NCI-H2081 treated with DMSO at 0.1 percent for 48 hours (cell line): Measurements from ENCODE around the gene MSLN.
"Not testable (repeated sequence)": the region's sequence is repeated elsewhere in the genome, so short reads cannot be mapped to it uniquely, and the experiment has no call there.

Experiments
- DNase-seq: peaks from one replicate; lab custom pipeline; 2025; lab: John Stamatoyannopoulos, UW

Gene MSLN

DNA sequence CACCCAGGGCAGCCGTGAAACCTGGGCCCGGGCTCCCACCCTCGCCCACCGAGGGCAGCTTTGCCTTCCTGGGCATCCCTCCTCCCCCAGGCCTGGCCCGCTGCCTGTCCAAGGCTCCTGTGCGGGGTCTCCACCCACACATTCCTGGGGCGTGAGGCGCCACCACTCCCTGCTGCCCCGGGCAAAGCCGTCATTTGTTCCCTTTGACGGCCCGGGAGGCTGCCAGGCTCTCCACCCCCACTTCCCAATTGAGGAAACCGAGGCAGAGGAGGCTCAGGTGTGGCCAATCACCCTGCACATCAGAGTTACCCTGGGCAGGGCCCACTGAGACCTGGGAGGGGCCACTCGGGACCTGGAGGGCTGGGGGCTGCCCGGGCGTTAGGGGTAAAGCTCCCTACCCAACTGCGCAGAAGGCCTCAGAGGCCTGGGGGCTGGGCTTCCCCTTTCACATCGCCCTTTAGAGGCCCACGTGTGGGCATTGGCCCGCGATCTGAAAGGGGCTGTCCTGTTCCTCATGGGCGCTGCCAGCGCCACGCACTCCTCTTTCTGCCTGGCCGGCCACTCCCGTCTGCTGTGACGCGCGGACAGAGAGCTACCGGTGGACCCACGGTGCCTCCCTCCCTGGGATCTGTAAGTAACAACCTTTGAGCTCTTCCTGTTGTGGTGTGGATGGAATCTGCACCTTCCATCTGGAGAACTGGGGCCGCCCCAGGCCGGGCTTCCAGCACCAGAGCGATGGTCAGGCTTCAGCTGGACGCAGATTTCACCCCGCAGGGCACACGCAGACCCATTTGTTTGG, at the start of gene MSLN:
MSLN (plus strand) TSS at position 190 of the 799 bp plus-strand sequence. CDS start 1,947 bp downstream, outside the sequence.
- no peak for DNase-seq

DNA sequence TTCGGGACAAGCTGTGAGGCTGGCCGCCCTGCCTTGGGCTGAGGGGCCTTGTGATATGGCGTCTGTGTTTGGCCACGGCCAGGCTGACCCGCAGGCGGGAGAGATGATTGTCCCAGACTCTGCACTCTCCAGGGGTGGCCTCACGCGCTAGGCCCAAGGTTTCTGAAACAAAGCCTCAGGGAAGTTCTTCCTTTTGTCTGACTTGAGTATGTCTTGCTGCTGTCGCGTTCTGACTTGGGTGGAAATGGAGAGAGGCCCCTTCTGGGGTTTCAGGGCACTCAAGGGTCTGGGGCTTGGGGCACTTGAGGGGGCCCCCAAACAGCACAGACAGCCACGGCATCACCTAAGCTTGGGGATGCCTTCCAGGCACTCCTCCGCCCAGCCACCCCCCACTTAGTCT, 49.5 kb upstream of the MSLN start:
- DNase-seq = no peak

DNA sequence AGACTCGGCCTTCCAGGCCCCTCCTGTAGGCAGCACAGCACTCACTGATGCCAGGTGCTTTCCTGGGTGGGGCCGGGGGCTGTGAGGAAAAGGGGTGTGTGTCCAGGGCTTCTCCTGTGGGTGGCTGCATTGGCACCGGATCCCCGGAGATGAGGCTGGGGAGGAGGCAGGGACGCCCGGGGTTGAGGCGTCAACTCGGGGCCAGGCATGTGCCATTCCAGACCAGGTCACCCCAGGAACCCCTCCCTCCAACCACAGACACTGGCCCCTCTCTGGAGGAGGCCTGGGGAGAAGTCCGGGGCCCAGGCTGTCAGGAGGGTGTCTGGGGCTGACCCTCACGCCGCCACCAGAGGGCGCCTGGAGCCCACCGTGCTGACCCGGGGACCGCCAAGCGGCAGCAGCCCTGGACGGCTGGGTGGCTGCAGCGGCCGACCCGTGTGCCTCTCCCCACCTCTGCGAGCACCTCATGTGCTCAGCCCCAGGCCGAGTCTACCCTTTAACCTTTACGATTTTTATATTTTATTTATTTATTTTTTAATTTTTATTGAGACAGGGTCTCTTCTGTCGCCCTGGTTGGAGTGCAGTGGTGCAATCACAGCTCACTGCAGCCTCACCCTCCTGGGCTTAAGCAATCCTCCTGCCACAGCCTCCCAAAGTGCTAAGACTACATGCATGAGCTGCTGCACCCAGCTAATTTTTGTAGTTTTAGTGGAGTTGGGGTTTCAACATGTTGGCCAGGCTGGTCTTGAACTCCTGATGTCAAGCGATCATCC, 48.8 kb upstream of the MSLN start:
- DNase-seq = no peak

DNA sequence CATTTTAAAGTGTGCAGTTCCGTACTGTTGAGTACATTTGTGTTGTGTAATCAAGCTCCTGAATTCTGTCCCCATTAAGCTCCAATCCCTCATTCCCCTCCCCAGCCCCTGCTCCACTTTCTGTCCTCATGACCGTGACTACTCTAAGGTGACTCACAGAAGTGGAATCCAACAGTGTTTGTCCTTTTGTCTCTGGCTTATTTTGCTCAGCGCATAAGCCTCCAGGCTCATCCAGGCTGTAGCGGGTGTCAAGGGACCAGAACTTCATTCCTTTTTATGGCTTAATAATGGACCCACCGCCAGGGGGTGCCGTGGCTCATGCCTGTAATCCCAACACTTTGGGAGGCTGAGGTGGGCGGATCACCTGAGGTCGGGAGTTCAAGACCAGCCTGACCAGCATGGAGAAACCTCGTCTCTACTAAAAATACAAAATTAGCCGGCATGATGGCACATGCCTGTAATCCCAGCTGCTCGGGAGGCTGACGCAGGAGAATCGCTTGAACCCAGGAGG, 47.7 kb upstream of the MSLN start:
- not testable (repeated sequence) for DNase-seq

DNA sequence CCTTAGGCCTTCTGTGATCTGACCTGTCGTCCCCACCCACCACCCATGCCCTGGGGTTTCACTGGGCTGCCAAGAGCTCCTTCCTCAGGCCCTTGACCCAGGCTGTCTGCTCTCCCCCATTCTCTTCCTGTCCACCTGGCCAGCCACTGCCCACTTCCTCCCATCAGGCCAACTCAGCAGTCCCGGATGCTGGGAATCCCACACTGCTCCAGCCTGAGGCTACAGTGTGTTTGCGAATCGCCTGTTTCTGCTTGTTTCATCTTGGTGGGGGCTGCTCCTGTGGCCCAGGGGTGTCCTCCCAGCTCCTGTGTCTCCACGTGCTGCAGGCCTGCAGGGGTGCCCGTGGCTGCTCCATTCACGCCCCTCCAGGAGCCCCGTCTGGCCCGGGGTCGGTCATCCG, 46.5 kb upstream of the MSLN start:
- no peak for DNase-seq

DNA sequence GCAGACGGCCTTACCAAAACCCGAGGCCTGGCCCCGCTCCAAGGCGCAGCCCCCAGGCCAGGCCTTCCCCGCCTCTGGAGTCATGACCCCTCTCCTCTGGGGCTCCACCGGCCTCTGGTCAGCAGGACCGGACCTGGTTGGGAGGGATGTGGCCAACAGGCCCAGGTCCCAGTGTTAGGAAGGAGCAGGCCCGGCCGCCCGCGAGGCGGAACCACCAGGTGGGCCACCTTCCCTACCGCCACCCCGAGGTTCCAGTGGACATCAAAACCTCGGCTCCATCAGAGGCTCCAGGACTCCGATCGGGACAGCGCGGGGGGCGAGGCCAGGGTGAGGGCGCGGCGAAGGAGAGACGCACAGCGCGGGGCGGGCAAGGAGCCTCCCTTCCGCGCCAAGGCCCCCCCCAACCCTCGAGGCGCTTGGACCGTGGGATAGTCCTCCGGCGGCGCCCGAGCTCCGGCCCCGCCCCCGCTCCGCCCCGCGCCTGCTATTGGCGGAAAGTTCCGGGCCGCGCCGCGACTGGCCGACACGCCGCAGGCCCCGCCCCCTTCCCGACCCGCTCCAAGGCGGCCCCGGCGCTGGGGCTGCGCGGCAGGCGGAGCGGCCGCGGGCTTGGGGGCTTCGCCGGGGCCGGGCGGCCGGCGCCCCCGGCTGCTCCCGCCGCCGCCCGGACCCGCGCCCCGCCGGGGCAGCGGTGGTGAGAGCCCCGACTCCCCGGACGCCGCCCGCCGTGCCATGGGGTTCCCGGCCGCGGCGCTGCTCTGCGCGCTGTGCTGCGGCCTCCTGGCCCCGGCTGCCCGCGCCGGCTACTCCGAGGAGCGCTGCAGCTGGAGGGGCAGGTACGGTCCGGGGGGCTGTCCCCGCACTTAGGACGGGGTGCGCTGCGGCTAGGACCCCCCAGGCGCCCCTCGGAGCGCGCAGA, 45.7 kb upstream of the MSLN start, which contains the start of gene METRN:
METRN (plus strand) TSS at position 561 of the 919 bp plus-strand sequence; CDS start at position 733, 172 bp downstream.
- no peak for DNase-seq

DNA sequence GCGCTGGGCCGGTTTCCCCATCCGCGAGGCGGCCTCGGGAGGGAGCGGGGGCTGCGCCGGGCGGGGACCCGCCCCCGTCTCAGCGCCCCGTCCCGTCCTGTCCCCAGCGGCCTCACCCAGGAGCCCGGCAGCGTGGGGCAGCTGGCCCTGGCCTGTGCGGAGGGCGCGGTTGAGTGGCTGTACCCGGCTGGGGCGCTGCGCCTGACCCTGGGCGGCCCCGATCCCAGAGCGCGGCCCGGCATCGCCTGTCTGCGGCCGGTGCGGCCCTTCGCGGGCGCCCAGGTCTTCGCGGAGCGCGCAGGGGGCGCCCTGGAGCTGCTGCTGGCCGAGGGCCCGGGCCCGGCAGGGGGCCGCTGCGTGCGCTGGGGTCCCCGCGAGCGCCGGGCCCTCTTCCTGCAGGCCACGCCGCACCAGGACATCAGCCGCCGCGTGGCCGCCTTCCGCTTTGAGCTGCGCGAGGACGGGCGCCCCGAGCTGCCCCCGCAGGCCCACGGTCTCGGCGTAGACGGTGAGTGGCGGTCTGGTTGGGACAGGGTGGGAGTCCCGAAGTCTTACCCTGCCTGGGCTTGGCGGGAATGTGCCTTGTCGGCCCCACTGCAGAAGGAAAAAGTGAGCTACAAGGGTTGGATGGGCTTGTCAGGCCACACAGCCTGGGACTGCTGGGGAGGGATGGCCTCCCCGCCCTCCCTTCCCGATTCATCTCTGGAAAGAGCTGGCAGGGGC, 44.9 kb upstream of the MSLN start:
- no peak for DNase-seq

DNA sequence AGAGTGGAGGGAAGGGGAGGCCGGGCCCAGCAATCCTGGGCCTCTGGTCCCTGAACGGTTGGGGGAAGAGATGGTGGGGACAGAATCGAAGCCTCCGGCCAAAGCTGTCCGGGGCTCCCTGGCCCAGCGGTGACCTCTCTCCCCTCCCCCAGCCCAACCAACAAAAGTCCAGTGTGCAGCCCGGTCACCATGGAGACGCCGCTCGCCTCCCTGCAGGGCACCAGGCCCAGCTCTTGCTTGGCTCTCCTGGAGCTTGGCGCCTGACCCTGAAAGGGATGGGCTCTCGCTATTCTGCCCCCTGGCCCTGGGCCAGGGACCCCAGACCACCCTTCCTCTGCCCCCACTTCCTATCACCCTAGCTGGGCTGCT, 44.4 kb upstream of the MSLN start:
- DNase-seq = no peak

DNA sequence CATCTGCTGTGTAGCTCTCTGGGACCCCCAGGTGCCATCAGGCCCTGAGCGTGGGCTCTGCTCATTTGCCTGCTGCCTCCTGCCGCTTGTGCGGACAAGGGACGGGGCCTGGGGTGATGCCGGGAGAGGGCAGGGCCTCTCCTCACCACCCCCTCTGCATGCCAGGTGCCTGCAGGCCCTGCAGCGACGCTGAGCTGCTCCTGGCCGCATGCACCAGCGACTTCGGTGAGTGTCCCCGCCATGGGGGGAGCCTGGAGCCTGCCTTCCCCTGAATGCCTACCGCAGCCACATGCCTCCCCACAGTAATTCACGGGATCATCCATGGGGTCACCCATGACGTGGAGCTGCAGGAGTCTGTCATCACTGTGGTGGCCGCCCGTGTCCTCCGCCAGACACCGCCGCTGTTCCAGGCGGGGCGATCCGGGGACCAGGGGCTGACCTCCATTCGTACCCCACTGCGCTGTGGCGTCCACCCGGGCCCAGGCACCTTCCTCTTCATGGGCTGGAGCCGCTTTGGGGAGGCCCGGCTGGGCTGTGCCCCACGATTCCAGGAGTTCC, 43.7 kb upstream of the MSLN start:
- DNase-seq = no peak

DNA sequence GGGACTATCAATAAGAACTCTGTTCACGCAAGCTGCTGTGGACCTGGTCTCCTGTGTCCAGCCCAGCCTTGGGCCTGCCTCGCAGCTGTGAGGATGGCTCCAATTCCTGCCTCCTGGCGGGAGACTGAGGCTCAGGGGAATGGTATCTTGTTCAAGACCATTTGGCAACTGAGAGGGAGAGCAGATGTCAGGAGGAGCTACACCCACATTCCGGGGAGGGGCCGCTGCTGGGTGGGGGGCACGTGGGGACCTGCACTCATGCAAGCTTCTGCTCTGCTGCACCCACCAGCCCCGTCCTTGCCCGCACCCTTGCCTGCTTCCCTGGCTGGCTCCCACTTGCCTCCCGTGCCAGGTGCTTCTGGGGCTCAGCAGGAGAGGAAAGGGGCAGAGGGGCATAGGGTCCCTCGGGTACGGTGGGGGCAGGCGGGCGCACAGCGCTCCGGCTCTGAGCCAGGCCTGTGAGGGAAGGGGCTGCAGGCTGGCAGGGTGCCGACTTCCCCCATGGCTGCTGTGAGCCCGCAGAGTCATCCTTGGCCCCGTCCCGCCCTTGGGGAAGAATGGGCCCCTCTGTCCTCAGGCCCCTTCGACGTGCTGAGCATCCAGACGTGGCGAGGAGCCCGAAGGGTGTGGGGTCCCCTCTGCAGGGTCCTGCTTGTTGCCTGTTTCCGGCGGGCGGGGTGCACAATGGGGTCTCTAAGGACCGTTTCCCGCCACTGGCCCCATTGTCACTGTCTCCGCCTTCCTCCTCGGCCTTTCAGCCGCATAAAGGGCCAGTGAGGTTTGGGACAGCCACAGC, 42.9 kb upstream of the MSLN start:
- DNase-seq = no peak

DNA sequence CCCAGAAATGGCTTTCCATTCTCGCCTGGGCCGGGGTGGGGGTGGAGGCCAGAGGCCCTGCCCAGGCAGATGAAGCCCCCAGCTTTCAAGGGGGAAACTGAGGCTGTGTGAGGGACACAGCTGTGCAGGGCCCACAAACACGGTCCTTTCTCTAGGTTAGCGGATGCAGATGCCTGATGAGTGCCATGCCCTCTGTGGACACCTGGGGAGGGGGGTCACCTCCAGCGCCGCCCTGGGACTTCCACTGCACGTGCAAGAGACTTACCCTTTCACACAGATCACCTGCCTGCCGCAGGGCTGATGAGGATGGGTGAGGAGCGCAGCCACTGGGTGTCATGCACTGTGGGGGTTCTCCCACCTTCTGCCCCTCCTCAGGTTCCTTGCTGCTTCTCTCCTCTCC, 42.1 kb upstream of the MSLN start:
- no peak for DNase-seq

DNA sequence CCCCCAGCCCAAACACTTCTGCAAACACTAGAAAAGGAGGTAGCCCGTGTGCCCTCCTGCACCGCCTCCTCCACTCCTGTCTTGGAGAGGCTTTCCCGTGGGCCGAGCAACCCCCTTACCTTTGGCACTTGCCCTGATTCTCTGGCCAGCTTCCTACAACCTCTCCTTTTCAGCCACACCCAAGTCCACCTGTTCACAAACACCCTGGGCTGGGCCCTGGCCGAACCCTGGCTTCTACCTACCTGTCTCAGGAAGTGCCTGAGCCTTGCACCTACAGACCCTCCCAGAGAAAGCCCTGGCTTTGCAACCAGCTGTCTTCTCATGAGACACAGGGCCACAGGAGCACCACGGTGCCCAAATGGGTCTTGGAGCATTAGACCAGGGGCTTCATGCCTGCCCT, 41.6 kb upstream of the MSLN start:
- DNase-seq = no peak

DNA sequence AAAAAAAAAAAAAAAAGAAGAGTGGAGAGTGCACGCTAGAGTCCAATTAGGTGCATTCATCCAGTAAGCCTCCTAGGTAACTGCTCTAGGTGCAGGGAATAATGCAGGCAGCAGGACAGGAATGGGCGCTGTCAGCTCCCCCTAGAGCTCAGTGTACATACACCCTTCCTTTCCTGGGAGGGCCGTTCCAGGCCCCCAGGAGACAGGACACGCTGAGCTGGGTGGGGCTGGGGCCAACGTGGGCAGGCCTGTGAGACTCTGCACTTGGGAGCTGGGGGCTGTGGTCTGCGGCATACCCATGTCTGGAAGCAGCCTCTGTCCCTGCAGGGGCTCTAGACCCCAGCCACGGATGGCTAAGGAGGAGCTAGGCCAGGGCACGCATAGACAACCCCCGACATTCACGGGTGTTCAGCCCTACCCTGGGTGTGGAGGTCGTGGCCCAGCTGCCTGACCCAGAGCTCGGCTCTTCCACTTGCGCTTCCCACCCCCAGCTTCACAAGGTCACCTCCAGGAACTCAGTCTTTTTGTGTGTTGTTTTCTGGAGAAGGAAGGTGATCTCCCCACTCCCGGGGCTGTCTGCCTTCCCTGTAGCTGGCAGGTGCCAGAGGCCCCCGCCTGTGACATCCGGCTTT, 40.6 kb upstream of the MSLN start:
- DNase-seq = peak; percentile 32

DNA sequence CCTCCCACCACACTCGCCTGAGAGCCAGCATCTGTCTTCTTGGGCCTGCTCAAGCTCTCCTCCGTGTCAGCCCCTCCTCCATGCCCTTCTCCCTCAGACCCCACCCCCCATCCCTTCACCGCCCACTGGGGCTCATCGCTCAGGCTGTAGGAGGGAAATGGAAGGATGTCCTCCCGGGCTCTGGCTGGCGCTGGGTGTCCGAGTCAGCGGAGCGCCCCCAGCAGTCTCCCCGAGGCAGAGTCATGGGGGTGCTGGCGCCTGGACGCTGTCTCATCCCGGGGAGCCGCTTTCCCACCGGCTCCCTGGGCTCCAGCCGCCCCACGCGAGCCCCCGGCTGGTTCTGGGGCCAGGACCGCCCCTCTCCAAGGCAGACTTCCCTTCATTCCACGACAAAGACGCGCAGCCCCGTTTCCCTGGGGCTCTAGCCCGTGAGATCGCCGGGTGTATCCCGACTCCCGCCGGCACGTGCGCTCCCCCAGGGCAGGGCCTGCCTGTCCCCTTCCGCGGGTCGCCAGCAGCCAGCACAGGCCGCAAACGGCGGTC, 40.0 kb upstream of the MSLN start:
- no peak for DNase-seq

DNA sequence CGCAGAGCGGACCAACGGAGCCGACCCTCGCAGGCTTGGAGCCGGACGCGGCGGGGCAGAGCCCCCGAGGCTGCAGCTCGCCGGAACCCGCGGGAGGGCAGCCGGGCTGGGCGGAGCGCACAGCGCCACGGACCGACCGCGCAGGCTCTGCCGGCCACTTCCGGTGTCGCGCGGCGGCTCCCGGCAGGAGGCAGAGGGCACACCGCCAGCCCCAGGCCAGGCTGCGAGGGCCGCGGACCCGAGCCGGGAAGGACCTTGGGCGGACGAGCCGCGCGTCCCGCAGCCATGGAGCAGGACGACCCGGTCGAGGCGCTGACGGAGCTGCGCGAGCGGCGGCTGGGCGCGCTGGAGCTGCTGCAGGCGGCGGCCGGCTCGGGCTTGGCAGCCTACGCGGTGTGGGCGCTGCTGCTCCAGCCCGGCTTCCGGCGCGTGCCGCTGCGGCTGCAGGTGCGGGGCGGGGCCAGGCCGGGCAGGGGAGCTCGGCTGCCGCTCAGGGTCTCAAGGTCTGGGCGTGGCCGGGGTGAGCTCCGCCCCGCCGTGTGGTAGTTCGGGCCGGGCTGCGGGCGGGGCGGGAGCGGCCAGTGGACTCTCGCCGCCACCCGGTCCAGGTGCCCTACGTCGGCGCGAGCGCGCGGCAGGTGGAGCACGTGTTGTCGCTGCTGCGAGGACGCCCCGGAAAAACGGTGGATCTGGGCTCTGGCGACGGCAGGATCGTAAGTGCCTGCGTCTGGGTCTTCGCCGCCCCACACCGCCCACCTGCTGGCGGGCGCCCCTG, 39.4 kb upstream of the MSLN start, which contains the start of gene ANTKMT:
ANTKMT (plus strand) TSS at position 157 of the 775 bp plus-strand sequence; CDS start at position 286, 129 bp downstream.
- DNase-seq = no peak

DNA sequence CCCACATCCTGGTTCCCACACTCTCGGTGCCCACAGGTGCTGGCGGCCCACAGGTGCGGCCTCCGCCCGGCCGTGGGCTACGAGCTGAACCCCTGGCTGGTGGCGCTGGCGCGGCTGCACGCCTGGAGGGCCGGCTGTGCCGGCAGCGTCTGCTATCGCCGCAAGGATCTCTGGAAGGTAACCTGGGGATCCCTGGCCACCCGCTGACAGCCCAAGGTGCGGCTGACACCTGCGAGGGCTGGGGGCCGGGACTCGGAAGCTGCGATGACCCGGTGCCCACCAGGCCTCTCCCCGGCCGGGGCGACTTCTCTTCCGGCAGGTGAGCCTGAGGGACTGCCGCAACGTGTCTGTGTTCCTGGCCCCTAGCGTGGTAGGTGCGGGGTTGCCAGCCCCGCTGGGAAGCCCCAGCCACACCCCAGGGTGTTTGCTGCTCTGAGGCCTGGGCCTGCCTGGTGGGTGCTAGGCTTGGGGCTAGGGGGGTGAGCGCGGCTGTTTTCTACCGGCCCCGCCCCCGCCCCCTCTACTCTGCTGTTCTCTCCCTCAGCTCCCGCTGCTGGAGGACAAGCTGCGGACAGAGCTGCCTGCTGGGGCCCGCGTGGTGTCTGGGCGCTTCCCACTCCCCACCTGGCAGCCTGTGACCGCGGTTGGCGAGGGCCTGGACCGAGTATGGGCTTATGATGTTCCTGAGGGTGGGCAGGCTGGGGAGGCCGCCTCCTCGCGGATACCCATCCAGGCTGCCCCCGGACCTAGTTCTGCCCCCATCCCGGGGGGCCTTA, 38.6 kb upstream of the MSLN start:
- no peak for DNase-seq

DNA sequence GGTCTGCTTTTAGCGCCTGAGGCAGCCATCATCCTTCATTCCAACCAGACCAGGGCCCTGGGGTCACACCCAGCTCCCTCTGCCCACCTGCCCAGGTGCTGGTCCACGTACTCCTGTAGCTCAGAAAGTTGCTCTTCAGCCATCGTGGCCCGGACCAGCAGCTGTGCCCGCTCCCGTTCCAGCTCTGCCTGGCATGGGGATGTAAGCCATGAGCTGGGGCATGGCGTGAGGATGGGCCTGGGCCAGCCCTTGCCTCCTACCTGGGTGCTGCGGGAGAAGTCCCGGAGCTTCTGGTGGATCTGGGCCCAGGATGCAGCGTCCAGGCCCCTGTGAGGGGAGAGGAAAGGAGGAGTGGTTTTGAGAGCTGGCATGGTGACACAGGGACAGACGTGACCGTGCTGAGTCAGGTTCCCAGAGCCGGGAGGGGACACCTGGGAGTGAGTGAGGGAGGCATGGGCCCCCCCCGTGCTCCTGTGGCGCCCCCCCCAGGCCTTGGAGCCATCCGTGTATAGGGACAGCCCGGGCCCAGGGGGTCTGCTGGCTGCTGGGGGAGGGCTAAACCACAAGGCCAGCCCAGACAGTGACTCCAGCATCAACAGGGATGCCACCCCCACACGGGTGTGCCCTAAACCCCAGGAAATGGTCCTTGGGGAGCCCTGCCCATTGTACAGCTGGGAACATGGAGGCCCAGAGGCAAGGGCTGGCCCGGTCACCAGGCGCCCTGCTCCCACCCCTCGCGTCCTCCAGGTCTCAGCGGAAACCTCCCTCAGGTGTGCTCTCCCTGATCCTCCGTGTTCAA, 37.5 kb upstream of the MSLN start:
- DNase-seq = no peak
